Neural cell (in vitro differentiated cells): ENCODE results near the gene PTPRG. TPM values are rescaled to one million over a fixed set of nuclear protein-coding genes. Genes with fewer than 3 reads are reported as not detected.

ENCODE experiments used
- H2AFZ ChIP-seq: fragments of 200-600, 300-800 bp; sonication (generic), shearing (Covaris generic); 2 replicates; pipeline ENCODE4 v1.6.0; 2014; ENCODE audit warnings: low read depth, mild to moderate bottlenecking, antibody characterized with exemption, low read length, moderate library complexity
- H3F3A ChIP-seq: fragments of 200-600 bp; shearing (Covaris generic); 2 replicates; pipeline ENCODE4 v1.6.1; 2016; ENCODE audit warnings: mild to moderate bottlenecking, moderate library complexity, mixed read lengths, antibody characterized with exemption, low read length; ENCODE audit not compliant: insufficient read depth, poor library complexity, severe bottlenecking
- H3K27ac ChIP-seq: fragments of 200-600, 300-800 bp; sonication (generic), shearing (Covaris generic); 2 replicates; pipeline ENCODE4 v1.5.1; 2014; ENCODE audit warnings: mild to moderate bottlenecking, low read length, moderate library complexity
- H3K27me3 ChIP-seq: fragments of 300-800, 200-600 bp; sonication (generic), shearing (Covaris generic); 2 replicates; pipeline ENCODE4 v1.6.0; 2014; ENCODE audit warnings: mild to moderate bottlenecking, low read depth, low read length, moderate library complexity; ENCODE audit not compliant: insufficient read depth
- H3K36me3 ChIP-seq: fragments of 300-800, 200-600 bp; sonication (generic), shearing (Covaris generic); 2 replicates; pipeline ENCODE4 v1.5.1; 2014; ENCODE audit warnings: mild to moderate bottlenecking, antibody characterized with exemption, low read length, moderate library complexity; ENCODE audit not compliant: insufficient read depth
- H3K4me2 ChIP-seq: fragments of 300-800, 200-600 bp; sonication (generic), shearing (Covaris generic); 2 replicates; pipeline ENCODE4 v1.6.0; 2014; ENCODE audit warnings: mild to moderate bottlenecking, low read length
- H3K4me3 ChIP-seq: fragments of 300-800, 200-600 bp; sonication (generic), shearing (Covaris generic); 2 replicates; pipeline ENCODE4 v1.5.1; 2014; ENCODE audit warnings: mild to moderate bottlenecking, low read length, moderate library complexity
- H3K79me2 ChIP-seq: fragments of 200-600 bp; shearing (Covaris generic); replicated peaks from 2 replicates; pipeline ENCODE4 v1.6.0; 2014; ENCODE audit warnings: mild to moderate bottlenecking, low read length, moderate library complexity; ENCODE audit not compliant: insufficient read depth
- H3K9ac ChIP-seq: fragments of 300-800, 200-600 bp; sonication (generic), shearing (Covaris generic); 2 replicates; pipeline ENCODE4 v1.6.1; 2016; ENCODE audit warnings: mild to moderate bottlenecking, low read length, mixed read lengths
- H3K9me2 ChIP-seq: fragments of 200-600 bp; shearing (Covaris generic); 2 replicates; pipeline ENCODE4 v1.6.1; 2016; ENCODE audit warnings: mild to moderate bottlenecking, low read length, mixed read lengths; ENCODE audit not compliant: insufficient read depth
- H3K9me3 ChIP-seq: fragments of 200-600, 300-800 bp; sonication (generic), shearing (Covaris generic); 2 replicates; pipeline ENCODE4 v1.6.1; 2016; ENCODE audit warnings: mild to moderate bottlenecking, mixed run types, low read length, moderate library complexity, mixed read lengths
- H4K20me1 ChIP-seq: fragments of 200-600 bp; shearing (Covaris generic); 2 replicates; pipeline ENCODE4 v1.6.1; 2016; ENCODE audit warnings: mild to moderate bottlenecking, mixed run types; ENCODE audit not compliant: insufficient read depth
- EP300 ChIP-seq: fragments of 450-650 bp; conservative IDR thresholded peaks from 2 replicates; pipeline ENCODE4 v1.6.1; 2014; ENCODE audit warnings: antibody characterized with exemption, mild to moderate bottlenecking, moderate library complexity; ENCODE audit not compliant: poor library complexity, severe bottlenecking
- EZH2 ChIP-seq: fragments of 200-600, 300-800 bp; shearing (Covaris generic), sonication (generic); IDR thresholded peaks from 2 replicates; pipeline ENCODE4 v1.6.1; 2014; ENCODE audit warnings: antibody characterized with exemption, low read length, borderline replicate concordance, mild to moderate bottlenecking; ENCODE audit not compliant: insufficient read depth, poor library complexity, severe bottlenecking
- MXI1 ChIP-seq: fragments of 450-650 bp; conservative IDR thresholded peaks from 2 replicates; pipeline ENCODE4 v1.6.1; 2014; ENCODE audit warnings: antibody characterized with exemption, mild to moderate bottlenecking; ENCODE audit not compliant: poor library complexity, severe bottlenecking
- POLR2AphosphoS5 ChIP-seq: IDR thresholded peaks from 2 replicates; pipeline ENCODE4 v1.6.1; 2012
- RAD21 ChIP-seq: fragments of 450-650 bp; conservative IDR thresholded peaks from 2 replicates; pipeline ENCODE4 v1.6.1; 2014; ENCODE audit warnings: antibody characterized with exemption, mild to moderate bottlenecking, moderate library complexity
- REST ChIP-seq: IDR thresholded peaks from 2 replicates; pipeline ENCODE4 v1.6.1; 2012; ENCODE audit warnings: borderline replicate concordance
- SMC3 ChIP-seq: fragments of 450-650 bp; conservative IDR thresholded peaks from 2 replicates; pipeline ENCODE4 v1.6.1; 2014; ENCODE audit warnings: antibody characterized with exemption, mild to moderate bottlenecking, moderate library complexity; ENCODE audit not compliant: poor library complexity
- TAF1 ChIP-seq: IDR thresholded peaks from 2 replicates; pipeline ENCODE4 v1.6.1; 2012; ENCODE audit warnings: low read depth
- polyA plus RNA-seq: library from polyadenylated mRNA; depleted of rRNA; stranded (reverse); fragments of >200 nt; gene quantifications from 2 replicates; pipeline ENCODE4 v1.2.3, GENCODE V29; 2014
- TF ChIP-seq, protein P1 (sequence below): fragments of 450-650 bp; IDR thresholded peaks from 2 replicates; pipeline ENCODE4 v1.5.1; 2014; ENCODE audit warnings: antibody characterized with exemption, mild to moderate bottlenecking, moderate library complexity; ENCODE audit not compliant: poor library complexity, severe bottlenecking

Gene PTPRG
- polyA plus RNA-seq, 1 donor from 2014 or later = 33.1 TPM

GRCh38 chr3:61687663-61688306 lies 126.4 kb downstream of the PTPRG start:
- Histone ChIP-seq H3K9me2 (no peaks in the 10 kb centered on the region), H3K36me3 (no peaks in the 10 kb centered on the region), H3K4me3 (peak overlapping the region; percentile 51), H2AFZ (no peak overlapping the region), H4K20me1 (no peaks in the 10 kb centered on the region), H3K9me3 (no peaks in the 10 kb centered on the region), H3F3A (peaks cover 2% of the 10 kb centered on the region), H3K27ac (peak overlapping the region; percentile 67), H3K27me3 (no peaks in the 10 kb centered on the region), H3K4me2 (peak overlapping the region; percentile 40), H3K79me2 (no peaks in the 10 kb centered on the region), H3K9ac (peak overlapping the region; percentile 40)
- TF ChIP-seq EP300 = no peak
- TF ChIP-seq EZH2 = no peak
- TF ChIP-seq RAD21 = no peak
- no peak for TF ChIP-seq TAF1
- TF ChIP-seq, protein P1, sequence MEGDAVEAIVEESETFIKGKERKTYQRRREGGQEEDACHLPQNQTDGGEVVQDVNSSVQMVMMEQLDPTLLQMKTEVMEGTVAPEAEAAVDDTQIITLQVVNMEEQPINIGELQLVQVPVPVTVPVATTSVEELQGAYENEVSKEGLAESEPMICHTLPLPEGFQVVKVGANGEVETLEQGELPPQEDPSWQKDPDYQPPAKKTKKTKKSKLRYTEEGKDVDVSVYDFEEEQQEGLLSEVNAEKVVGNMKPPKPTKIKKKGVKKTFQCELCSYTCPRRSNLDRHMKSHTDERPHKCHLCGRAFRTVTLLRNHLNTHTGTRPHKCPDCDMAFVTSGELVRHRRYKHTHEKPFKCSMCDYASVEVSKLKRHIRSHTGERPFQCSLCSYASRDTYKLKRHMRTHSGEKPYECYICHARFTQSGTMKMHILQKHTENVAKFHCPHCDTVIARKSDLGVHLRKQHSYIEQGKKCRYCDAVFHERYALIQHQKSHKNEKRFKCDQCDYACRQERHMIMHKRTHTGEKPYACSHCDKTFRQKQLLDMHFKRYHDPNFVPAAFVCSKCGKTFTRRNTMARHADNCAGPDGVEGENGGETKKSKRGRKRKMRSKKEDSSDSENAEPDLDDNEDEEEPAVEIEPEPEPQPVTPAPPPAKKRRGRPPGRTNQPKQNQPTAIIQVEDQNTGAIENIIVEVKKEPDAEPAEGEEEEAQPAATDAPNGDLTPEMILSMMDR = no peak
- no peak for TF ChIP-seq REST
- no peak for TF ChIP-seq POLR2AphosphoS5
- TF ChIP-seq SMC3 = no peak
- TF ChIP-seq MXI1 = no peak

GRCh38 chr3:61688307-61688984 lies 127.1 kb downstream of the PTPRG start:
- peak overlapping the region; percentile 67 for H3K27ac ChIP-seq
- H4K20me1 ChIP-seq = no peaks in the 10 kb centered on the region
- no peak for TF ChIP-seq EZH2
- peak; percentile 49 for TF ChIP-seq RAD21
- TF ChIP-seq TAF1 = no peak
- TF ChIP-seq SMC3 = peak; percentile 48
- peak; percentile 23 for TF ChIP-seq EP300
- TF ChIP-seq, protein P1 = peak; percentile 12
- peak; percentile 55 for TF ChIP-seq POLR2AphosphoS5
- peak; percentile 71 for TF ChIP-seq REST
- H2AFZ ChIP-seq = no peak overlapping the region
- H3K9ac ChIP-seq = peak overlapping the region; percentile 40
- H3K4me3 ChIP-seq = peak overlapping the region; percentile 51
- H3K9me3 ChIP-seq = no peaks in the 10 kb centered on the region
- no peaks in the 10 kb centered on the region for H3K36me3 ChIP-seq
- no peaks in the 10 kb centered on the region for H3K79me2 ChIP-seq
- peaks cover 2% of the 10 kb centered on the region for H3F3A ChIP-seq
- H3K9me2 ChIP-seq = no peaks in the 10 kb centered on the region
- no peaks in the 10 kb centered on the region for H3K27me3 ChIP-seq
- H3K4me2 ChIP-seq = peak overlapping the region; percentile 40
